Measurements from ENCODE around the gene IDH1. TPM values are rescaled to one million over a fixed set of nuclear protein-coding genes. Genes with fewer than 3 reads are reported as not detected.
"Not testable (repeated sequence)": the region's sequence is repeated elsewhere in the genome, so short reads cannot be mapped to it uniquely, and the experiment has no call there.

IDH1 gene
- total RNA-seq, 2 experiments from 2014 or later, result 29.0 to 29.5 TPM

GRCh38 chr2:208274748-208275147 is 19.9 kb upstream of the IDH1 start:
- Mint-ChIP-seq H3K9me3 (ENCODE audit: insufficient read depth) (no peaks in the 10 kb centered on the region), H3K4me3 (no peak overlapping the region), H3K27ac (no peak overlapping the region), H3K4me1 (ENCODE audit: low read depth) (peaks cover 14% of the 10 kb centered on the region), H3K36me3 (ENCODE audit: low read depth) (peaks cover 71% of the 10 kb centered on the region), H3K27me3 (ENCODE audit: low read depth) (no peaks in the 10 kb centered on the region)
- ATAC-seq (no peak), DNase-seq (no peak)
- POLR2A ChIA-PET, result interaction anchor here (1.4 kb wide), 1 partner anchor 9 kb away, joined by 4 read pairs; the partner anchor contains the start of gene PIKFYVE
- CTCF ChIA-PET, result interaction anchor here (1.0 kb wide), 1 partner anchor 203 kb away, joined by 3 read pairs; no protein-coding TSS in a partner anchor

- peaks cover 31% of the 10 kb centered on the region for H3K36me3 Mint-ChIP-seq (ENCODE audit: low read depth)
- no peak overlapping the region for H3K4me3 Mint-ChIP-seq
- ATAC-seq, result no peak
- CTCF ChIA-PET, result interaction anchor here (0.8 to 8.4 kb wide), 4 partner anchors 11 to 94 kb away, joined by 3 to 106 read pairs (median 6); partner anchors contain the start of gene IDH1
- no peak overlapping the region for H3K27ac Mint-ChIP-seq
- peaks cover 42% of the 10 kb centered on the region for H3K4me1 Mint-ChIP-seq (ENCODE audit: low read depth)
- H3K27me3 Mint-ChIP-seq (ENCODE audit: low read depth), result no peaks in the 10 kb centered on the region
- no peaks in the 10 kb centered on the region for H3K9me3 Mint-ChIP-seq (ENCODE audit: insufficient read depth)
- POLR2A ChIA-PET, result interaction anchor here (0.8 kb wide), 1 partner anchor 434 kb away, joined by 3 read pairs; no protein-coding TSS in a partner anchor
- DNase-seq, result no peak
Observed at GRCh38 chr2:208269091-208269490, 14.2 kb upstream of the IDH1 start.

- peaks cover 24% of the 10 kb centered on the region for H3K36me3 Mint-ChIP-seq (ENCODE audit: low read depth)
- DNase-seq (no peak), ATAC-seq (no peak)
- POLR2A ChIA-PET, result interaction anchor here (0.8 kb wide), 1 partner anchor 433 kb away, joined by 3 read pairs; no protein-coding TSS in a partner anchor
- H3K27me3 Mint-ChIP-seq (ENCODE audit: low read depth), result no peaks in the 10 kb centered on the region
- no peaks in the 10 kb centered on the region for H3K9me3 Mint-ChIP-seq (ENCODE audit: insufficient read depth)
- H3K27ac Mint-ChIP-seq, result no peak overlapping the region
- H3K4me1 Mint-ChIP-seq (ENCODE audit: low read depth), result peaks cover 37% of the 10 kb centered on the region
- peak overlapping the region; percentile 56 for H3K4me3 Mint-ChIP-seq
- CTCF ChIA-PET, result interaction anchor here (0.8 to 8.4 kb wide), 3 partner anchors 13 to 93 kb away, joined by 3 to 106 read pairs (median 7); partner anchors contain the start of gene IDH1
Observed at GRCh38 chr2:208268156-208268952, 13.5 kb upstream of the IDH1 start.

GRCh38 chr2:208267526-208267925 is 12.7 kb upstream of the IDH1 start:
- H3K9me3 Mint-ChIP-seq (ENCODE audit: insufficient read depth); POLR2A ChIA-PET; H3K27ac Mint-ChIP-seq; ATAC-seq; DNase-seq; H3K27me3 Mint-ChIP-seq (ENCODE audit: low read depth): not testable (repeated sequence)
- peaks cover 22% of the 10 kb centered on the region for H3K36me3 Mint-ChIP-seq (ENCODE audit: low read depth)
- H3K4me1 Mint-ChIP-seq (ENCODE audit: low read depth), result peaks cover 37% of the 10 kb centered on the region
- peak overlapping the region; percentile 85 for H3K4me3 Mint-ChIP-seq
- CTCF ChIA-PET, result interaction anchor here (8.4 kb wide), 1 partner anchor 14 kb away, joined by 106 read pairs; the partner anchor contains the start of gene IDH1

GRCh38 chr2:208266936-208267335 is 12.1 kb upstream of the IDH1 start:
- Mint-ChIP-seq H3K27ac (peak overlapping the region; percentile 94), H3K9me3 (ENCODE audit: insufficient read depth) (peaks cover 3% of the 10 kb centered on the region), H3K4me3 (peak overlapping the region; percentile 85), H3K27me3 (ENCODE audit: low read depth) (no peaks in the 10 kb centered on the region), H3K36me3 (ENCODE audit: low read depth) (peaks cover 19% of the 10 kb centered on the region), H3K4me1 (ENCODE audit: low read depth) (peaks cover 37% of the 10 kb centered on the region)
- ATAC-seq (no peak), DNase-seq (no peak)
- POLR2A ChIA-PET, result interaction anchor here (0.7 to 1.5 kb wide), 7 partner anchors 9 to 1904 kb away, joined by 3 to 6 read pairs (median 4); partner anchors contain the start of genes CCNYL1, IDH1, KANSL1L and METTL21A
- CTCF ChIA-PET, result interaction anchor here (8.4 kb wide), 1 partner anchor 13 kb away, joined by 106 read pairs; the partner anchor contains the start of gene IDH1

GRCh38 chr2:208266553-208266893 is 11.7 kb upstream of the IDH1 start:
- POLR2A ChIA-PET, result interaction anchor here (0.7 to 1.5 kb wide), 7 partner anchors 9 to 1905 kb away, joined by 3 to 6 read pairs (median 4); partner anchors contain the start of genes CCNYL1, IDH1, KANSL1L and METTL21A
- H3K9me3 Mint-ChIP-seq (ENCODE audit: insufficient read depth), result peaks cover 4% of the 10 kb centered on the region
- DNase-seq, result no peak
- H3K4me1 Mint-ChIP-seq (ENCODE audit: low read depth), result peaks cover 37% of the 10 kb centered on the region
- peak; percentile 12 for ATAC-seq
- H3K36me3 Mint-ChIP-seq (ENCODE audit: low read depth), result peaks cover 17% of the 10 kb centered on the region
- CTCF ChIA-PET, result interaction anchor here (8.4 kb wide), 1 partner anchor 13 kb away, joined by 106 read pairs; the partner anchor contains the start of gene IDH1
- no peaks in the 10 kb centered on the region for H3K27me3 Mint-ChIP-seq (ENCODE audit: low read depth)
- H3K27ac Mint-ChIP-seq, result peak overlapping the region; percentile 94
- peak overlapping the region; percentile 85 for H3K4me3 Mint-ChIP-seq

GRCh38 chr2:208265801-208266552 is 11.1 kb upstream of the IDH1 start, which contains the start of gene PIKFYVE:
Gene PIKFYVE (plus strand): TSS chr2:208266255. CDS start chr2:208271520, 5,265 bp downstream.
- DNase-seq (peak; percentile 95), ATAC-seq (peak; percentile 87)
- CTCF ChIA-PET, result interaction anchor here (1.5 to 8.4 kb wide), 2 partner anchors 12 to 54 kb away, joined by 4 to 106 read pairs; partner anchors contain the start of gene IDH1
- Mint-ChIP-seq H3K9me3 (ENCODE audit: insufficient read depth) (peaks cover 4% of the 10 kb centered on the region), H3K36me3 (ENCODE audit: low read depth) (peaks cover 13% of the 10 kb centered on the region), H3K4me1 (ENCODE audit: low read depth) (peaks cover 37% of the 10 kb centered on the region), H3K27ac (peak within 1 kb of the TSS; percentile 94), H3K27me3 (ENCODE audit: low read depth) (no peaks in the 10 kb centered on the region), H3K4me3 (peak within 1 kb of the TSS; percentile 85)
- POLR2A ChIA-PET, result interaction anchor here (0.7 to 1.5 kb wide), 7 partner anchors 10 to 1905 kb away, joined by 3 to 6 read pairs (median 4); partner anchors contain the start of genes CCNYL1, IDH1, KANSL1L and METTL21A

- Mint-ChIP-seq H3K27ac (peak overlapping the region; percentile 94), H3K4me1 (ENCODE audit: low read depth) (peaks cover 36% of the 10 kb centered on the region), H3K4me3 (peak overlapping the region; percentile 85), H3K27me3 (ENCODE audit: low read depth) (no peaks in the 10 kb centered on the region), H3K36me3 (ENCODE audit: low read depth) (peaks cover 13% of the 10 kb centered on the region), H3K9me3 (ENCODE audit: insufficient read depth) (peaks cover 4% of the 10 kb centered on the region)
- DNase-seq (peak; percentile 72), ATAC-seq (peak; percentile 61)
- ChIA-PET POLR2A (interaction anchor here (0.6 to 1.5 kb wide), 4 partner anchors 10 to 640 kb away, joined by 3 to 6 read pairs (median 4); partner anchors contain the start of gene METTL21A), CTCF (interaction anchor here (1.5 to 8.4 kb wide), 2 partner anchors 11 to 55 kb away, joined by 4 to 106 read pairs; partner anchors contain the start of gene IDH1)
Observed at GRCh38 chr2:208265371-208265800, 10.5 kb upstream of the IDH1 start.

- H3K36me3 Mint-ChIP-seq (ENCODE audit: low read depth), result peaks cover 19% of the 10 kb centered on the region
- not testable (repeated sequence) for H3K27me3 Mint-ChIP-seq (ENCODE audit: low read depth)
Observed at GRCh38 chr2:208256849-208257813, 2.3 kb upstream of the IDH1 start.

GRCh38 chr2:208256192-208256782 is 1.4 kb upstream of the IDH1 start:
- Mint-ChIP-seq H3K4me3 (no peak overlapping the region), H3K4me1 (ENCODE audit: low read depth) (peaks cover 23% of the 10 kb centered on the region), H3K36me3 (ENCODE audit: low read depth) (peaks cover 23% of the 10 kb centered on the region), H3K27me3 (ENCODE audit: low read depth) (no peaks in the 10 kb centered on the region), H3K9me3 (ENCODE audit: insufficient read depth) (no peaks in the 10 kb centered on the region), H3K27ac (no peak overlapping the region)
- DNase-seq (no peak), ATAC-seq (no peak)
- CTCF ChIA-PET, result interaction anchor here (4.9 to 6.2 kb wide), 3 partner anchors 12 to 154 kb away, joined by 32 to 106 read pairs (median 44); partner anchors contain the start of gene PIKFYVE
- POLR2A ChIA-PET, result no interaction called here

More at GRCh38 chr2:208256849-208257813, 2.3 kb upstream of the IDH1 start:
- ATAC-seq; DNase-seq; POLR2A ChIA-PET; H3K9me3 Mint-ChIP-seq (ENCODE audit: insufficient read depth); H3K4me3 Mint-ChIP-seq; H3K27ac Mint-ChIP-seq: not testable (repeated sequence)
- CTCF ChIA-PET, result interaction anchor here (1.0 to 6.2 kb wide), 3 partner anchors 11 to 155 kb away, joined by 4 to 106 read pairs (median 32); partner anchors contain the start of gene PIKFYVE
- peaks cover 22% of the 10 kb centered on the region for H3K4me1 Mint-ChIP-seq (ENCODE audit: low read depth)

Measured in activated CD8-positive, alpha-beta T cell treated with anti-CD3 and anti-CD28 coated beads, Interleukin-2, amount 10 ng/mL, durations not matched to agents 7 days and 5 days (primary cell).